Suprapubic skin (tissue), 4 donors: ENCODE data around the gene EARS2. TPM values are rescaled to one million over a fixed set of nuclear protein-coding genes. Genes with fewer than 3 reads are reported as not detected.
"Not testable (repeated sequence)": the region's sequence is repeated elsewhere in the genome, so short reads cannot be mapped to it uniquely, and the experiment has no call there.

Experiments used
- DNase-seq, 2 donors: peaks; one replicate each; pipeline ENCODE4 v3.0.0-alpha.2; 2019; ENCODE audit warnings: low spot score in 2 of 2
- H3K27ac ChIP-seq: fragments of 200-600 bp; sonication (generic); one replicate; pipeline ENCODE4 v1.5.1; 2019
- H3K27me3 ChIP-seq: fragments of 200-600 bp; sonication (generic); one replicate; pipeline ENCODE4 v1.5.1; 2019
- H3K36me3 ChIP-seq: fragments of 200-600 bp; sonication (generic); one replicate; pipeline ENCODE4 v1.5.1; 2019
- H3K4me1 ChIP-seq: fragments of 200-600 bp; sonication (generic); one replicate; pipeline ENCODE4 v1.5.1; 2019
- H3K4me3 ChIP-seq: fragments of 200-600 bp; sonication (generic); one replicate; pipeline ENCODE4 v1.5.1; 2019; ENCODE audit warnings: mild to moderate bottlenecking
- H3K9me3 ChIP-seq: fragments of 200-600 bp; sonication (generic); one replicate; pipeline ENCODE4 v1.5.1; 2019
- CTCF ChIP-seq, 2 donors: fragments of 200-600 bp in 1 of 2; fragments of 450-650 bp in 1 of 2; sonication (generic) in 1 of 2; IDR thresholded peaks; one replicate each; pipeline ENCODE4 v1.5.1; 2016 to 2019; ENCODE audit warnings: antibody characterized with exemption in 2 of 2, mild to moderate bottlenecking in 1 of 2, moderate library complexity in 1 of 2
- EP300 ChIP-seq: sonication (generic); formaldehyde crosslinking; IDR thresholded peaks from one replicate; pipeline ENCODE4 v1.6.1; 2017; ENCODE audit warnings: antibody characterized with exemption
- POLR2A ChIP-seq, 2 donors: fragments of 450-650 bp; IDR thresholded peaks; one replicate each; pipeline ENCODE4 v1.6.1; 2017; ENCODE audit warnings: antibody characterized with exemption in 2 of 2, mild to moderate bottlenecking in 2 of 2, moderate library complexity in 2 of 2
- POLR2AphosphoS5 ChIP-seq, 3 donors: sonication (generic); formaldehyde crosslinking; IDR thresholded peaks; one replicate each; pipeline ENCODE4 v1.6.1; 2017; ENCODE audit warnings: antibody characterized with exemption in 3 of 3
- WGBS: methylation state at CpG from one replicate; pipeline ENCODE4 v1.1.5; 2018; 5-methylcytosine and 5-hydroxymethylcytosine counted together
- total RNA-seq, 4 donors: library from RNA; depleted of rRNA; stranded (reverse); fragments of >200 nt; gene quantifications; one replicate each; pipeline ENCODE4 v1.1.0, GENCODE V29; 2016

Gene EARS2
- total RNA-seq, 4 donors from 2014 or later = 24.1 to 37.2 (median 36.6) TPM

DNA sequence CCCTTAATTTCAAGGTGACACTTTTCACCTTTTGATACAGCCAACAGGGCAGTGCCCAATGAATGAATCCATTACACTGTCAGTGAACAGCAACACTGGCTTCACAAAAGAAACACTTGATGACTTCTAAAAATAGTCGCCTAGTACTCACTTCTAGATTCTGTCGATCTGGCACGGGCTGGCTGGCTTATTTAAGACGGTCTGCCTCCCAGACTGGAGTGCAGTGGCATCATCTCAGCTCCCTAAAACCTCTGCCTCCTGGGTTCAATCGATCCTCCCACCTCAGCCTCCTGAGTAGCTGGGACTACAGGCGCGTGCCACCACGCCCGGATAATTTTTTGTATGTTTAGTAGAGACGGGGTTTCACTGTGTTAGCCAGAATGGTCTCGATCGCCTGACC lies 37.0 kb upstream of the EARS2 start:
- WGBS = 99% methylated on average over 12 of the region's 12 CpGs
- H3K4me3 ChIP-seq = no peak overlapping the region
- no peak for DNase-seq
- TF ChIP-seq EP300 (no peak), POLR2A (IDR thresholded peaks at IDR 0.05) (no peak), CTCF (IDR thresholded peaks at IDR 0.05) (no peak), POLR2AphosphoS5 (IDR thresholded peaks at IDR 0.05) (no peak)
- no peaks in the 10 kb centered on the region for H3K27me3 ChIP-seq
- peaks cover 24% of the 10 kb centered on the region for H3K4me1 ChIP-seq
- no peaks in the 10 kb centered on the region for H3K9me3 ChIP-seq
- H3K27ac ChIP-seq = no peak overlapping the region
- H3K36me3 ChIP-seq = peaks cover 38% of the 10 kb centered on the region

- H3K4me1 ChIP-seq = peaks cover 16% of the 10 kb centered on the region
- H3K4me3 ChIP-seq = no peak overlapping the region
- TF ChIP-seq CTCF (IDR thresholded peaks at IDR 0.05) (no peak), POLR2A (IDR thresholded peaks at IDR 0.05) (no peak), EP300 (no peak)
- H3K9me3 ChIP-seq = no peaks in the 10 kb centered on the region
- H3K27me3 ChIP-seq = no peaks in the 10 kb centered on the region
- no peak overlapping the region for H3K27ac ChIP-seq
- H3K36me3 ChIP-seq = peaks cover 78% of the 10 kb centered on the region
- DNase-seq = no peak
- 100% methylated on average over 2 of the region's 3 CpGs for WGBS
These were observed 33.0 kb upstream of the EARS2 start for GRCh38 chr16:23590181-23590580.

GRCh38 chr16:23587726-23588125 lies 30.6 kb upstream of the EARS2 start:
- TF ChIP-seq EP300 (no peak), POLR2AphosphoS5 (IDR thresholded peaks at IDR 0.05) (no peak), POLR2A (IDR thresholded peaks at IDR 0.05) (no peak), CTCF (IDR thresholded peaks at IDR 0.05) (no peak)
- Histone ChIP-seq H3K36me3 (peaks cover 90% of the 10 kb centered on the region), H3K4me1 (no peaks in the 10 kb centered on the region), H3K4me3 (no peak overlapping the region), H3K9me3 (no peaks in the 10 kb centered on the region), H3K27ac (no peak overlapping the region), H3K27me3 (no peaks in the 10 kb centered on the region)
- DNase-seq = no peak
- 75% methylated on average over 5 of the region's 5 CpGs for WGBS

DNA sequence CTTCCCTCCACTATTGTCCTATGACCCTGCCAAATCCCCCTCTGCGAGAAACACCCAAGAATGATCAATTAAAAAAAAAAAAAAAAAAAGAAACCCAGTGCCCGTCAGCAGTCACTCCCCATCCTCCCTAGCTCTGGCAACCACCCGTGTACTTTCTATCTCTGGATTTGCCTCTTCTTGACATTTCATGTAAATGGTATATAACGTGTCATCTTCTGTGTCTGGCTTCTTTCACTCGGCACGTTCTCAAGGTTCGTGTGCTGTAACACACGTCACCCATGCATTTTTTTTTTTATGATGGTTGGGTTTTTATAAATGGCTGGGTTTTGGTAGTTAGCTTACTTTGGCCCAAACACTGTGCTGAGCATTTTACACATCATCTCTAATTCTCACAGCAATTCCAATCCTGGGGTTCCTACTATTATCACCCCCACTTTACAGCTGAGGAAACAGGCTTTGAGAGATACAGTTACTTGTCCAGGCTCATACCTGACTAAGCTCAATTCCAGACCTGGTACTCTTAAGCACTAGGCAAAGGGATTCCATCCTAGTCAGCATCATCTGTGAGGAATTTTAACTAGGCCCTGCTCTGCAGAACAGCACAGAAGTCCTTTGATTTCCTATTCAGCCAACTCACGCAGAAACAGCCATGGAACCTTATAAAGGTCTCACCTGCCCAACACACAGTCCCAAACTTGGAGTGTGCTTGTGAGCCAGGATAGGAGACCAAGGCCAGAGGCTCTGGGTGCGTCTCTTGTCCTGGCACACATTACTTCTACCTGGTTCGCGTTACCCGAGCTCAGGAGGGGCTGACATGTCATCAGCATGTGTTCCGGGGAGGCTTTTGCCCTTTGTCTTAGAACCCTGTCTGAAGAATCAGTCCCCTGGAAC lies 27.3 kb upstream of the EARS2 start:
- no peak for DNase-seq
- Histone ChIP-seq H3K9me3 (no peaks in the 10 kb centered on the region), H3K27me3 (no peaks in the 10 kb centered on the region), H3K4me3 (no peak overlapping the region), H3K4me1 (no peaks in the 10 kb centered on the region), H3K36me3 (peaks cover 94% of the 10 kb centered on the region), H3K27ac (no peak overlapping the region)
- WGBS = 90% methylated on average over 12 of the region's 14 CpGs
- TF ChIP-seq POLR2AphosphoS5 (IDR thresholded peaks at IDR 0.05) (no peak), CTCF (IDR thresholded peaks at IDR 0.05) (no peak), EP300 (no peak), POLR2A (IDR thresholded peaks at IDR 0.05) (no peak)

GRCh38 chr16:23583271-23583670 lies 26.1 kb upstream of the EARS2 start:
- H3K9me3 ChIP-seq, H3K4me1 ChIP-seq, DNase-seq, H3K27ac ChIP-seq, H3K27me3 ChIP-seq, H3K4me3 ChIP-seq: not testable (repeated sequence)
- 100% methylated on average over 12 of the region's 30 CpGs for WGBS
- peaks cover 83% of the 10 kb centered on the region for H3K36me3 ChIP-seq
